Stimulated activated CD4-positive, alpha-beta T cell treated with anti-CD3 and anti-CD28 coated beads, Interleukin-15, amount 100 ng/mL, for 1 hour (primary cell): Measurements from ENCODE around the gene SLC29A1.

Experiments
- DNase-seq, 2 donors: peaks; one replicate each; pipeline ENCODE4 v3.0.0-alpha.2; 2020; ENCODE audit warnings: low read depth in 1 of 2, low spot score in 1 of 2

SLC29A1 gene

GRCh38 chr6:44278774-44279697, 55.6 kb downstream of the SLC29A1 start:
- DNase-seq: no peak
